ENCODE measurements around the gene AMIGO3. TPM values are rescaled to one million over a fixed set of nuclear protein-coding genes. Genes with fewer than 3 reads are reported as not detected.

Gene AMIGO3
- total RNA-seq, 1 experiment from 2014 or later, result 0.73 TPM

- CTCF ChIA-PET, result no interaction called here
- H3K27me3 Mint-ChIP-seq (ENCODE audit: unreplicated experiment), result no peaks in the 10 kb centered on the region
- H3K9me3 Mint-ChIP-seq (ENCODE audit: low read depth, unreplicated experiment), result no peaks in the 10 kb centered on the region
- H3K4me3 Mint-ChIP-seq (ENCODE audit: low read depth, unreplicated experiment), result no peak overlapping the region
- TF ChIP-seq, protein P1, sequence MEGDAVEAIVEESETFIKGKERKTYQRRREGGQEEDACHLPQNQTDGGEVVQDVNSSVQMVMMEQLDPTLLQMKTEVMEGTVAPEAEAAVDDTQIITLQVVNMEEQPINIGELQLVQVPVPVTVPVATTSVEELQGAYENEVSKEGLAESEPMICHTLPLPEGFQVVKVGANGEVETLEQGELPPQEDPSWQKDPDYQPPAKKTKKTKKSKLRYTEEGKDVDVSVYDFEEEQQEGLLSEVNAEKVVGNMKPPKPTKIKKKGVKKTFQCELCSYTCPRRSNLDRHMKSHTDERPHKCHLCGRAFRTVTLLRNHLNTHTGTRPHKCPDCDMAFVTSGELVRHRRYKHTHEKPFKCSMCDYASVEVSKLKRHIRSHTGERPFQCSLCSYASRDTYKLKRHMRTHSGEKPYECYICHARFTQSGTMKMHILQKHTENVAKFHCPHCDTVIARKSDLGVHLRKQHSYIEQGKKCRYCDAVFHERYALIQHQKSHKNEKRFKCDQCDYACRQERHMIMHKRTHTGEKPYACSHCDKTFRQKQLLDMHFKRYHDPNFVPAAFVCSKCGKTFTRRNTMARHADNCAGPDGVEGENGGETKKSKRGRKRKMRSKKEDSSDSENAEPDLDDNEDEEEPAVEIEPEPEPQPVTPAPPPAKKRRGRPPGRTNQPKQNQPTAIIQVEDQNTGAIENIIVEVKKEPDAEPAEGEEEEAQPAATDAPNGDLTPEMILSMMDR (IDR thresholded peaks at IDR 0.05; ENCODE audit: unreplicated experiment), result no peak
- no peak overlapping the region for H3K27ac Mint-ChIP-seq (ENCODE audit: unreplicated experiment)
- H3K36me3 Mint-ChIP-seq (ENCODE audit: insufficient read depth, unreplicated experiment), result peaks cover 3% of the 10 kb centered on the region
- BruUV-seq (replicated peaks), result no TSS peak
- no peak for DNase-seq
- H3K4me1 Mint-ChIP-seq (ENCODE audit: low read depth, unreplicated experiment), result no peaks in the 10 kb centered on the region
- intact Hi-C loops (cut with micrococcal nuclease; ENCODE audit: unreplicated experiment), result no loop called here
These were observed 18.7 kb upstream of the AMIGO3 start for GRCh38 chr3:49738067-49738713.

GRCh38 chr3:49734752-49735151 is 15.3 kb upstream of the AMIGO3 start:
- Mint-ChIP-seq H3K4me3 (ENCODE audit: low read depth, unreplicated experiment) (no peak overlapping the region), H3K27ac (ENCODE audit: unreplicated experiment) (no peak overlapping the region), H3K36me3 (ENCODE audit: insufficient read depth, unreplicated experiment) (peaks cover 18% of the 10 kb centered on the region), H3K9me3 (ENCODE audit: low read depth, unreplicated experiment) (no peaks in the 10 kb centered on the region), H3K27me3 (ENCODE audit: unreplicated experiment) (no peaks in the 10 kb centered on the region), H3K4me1 (ENCODE audit: low read depth, unreplicated experiment) (no peaks in the 10 kb centered on the region)
- TF ChIP-seq, protein P1 (IDR thresholded peaks at IDR 0.05; ENCODE audit: unreplicated experiment), result no peak
- no TSS peak for BruUV-seq (replicated peaks)
- intact Hi-C loops (cut with micrococcal nuclease; ENCODE audit: unreplicated experiment), result no loop called here
- CTCF ChIA-PET, result no interaction called here
- no peak for DNase-seq

GRCh38 chr3:49733551-49733950 is 14.1 kb upstream of the AMIGO3 start:
- Mint-ChIP-seq H3K4me1 (ENCODE audit: low read depth, unreplicated experiment) (no peaks in the 10 kb centered on the region), H3K4me3 (ENCODE audit: low read depth, unreplicated experiment) (no peak overlapping the region), H3K9me3 (ENCODE audit: low read depth, unreplicated experiment) (no peaks in the 10 kb centered on the region), H3K27ac (ENCODE audit: unreplicated experiment) (no peak overlapping the region), H3K36me3 (ENCODE audit: insufficient read depth, unreplicated experiment) (peaks cover 18% of the 10 kb centered on the region), H3K27me3 (ENCODE audit: unreplicated experiment) (no peaks in the 10 kb centered on the region)
- TF ChIP-seq, protein P1 (IDR thresholded peaks at IDR 0.05; ENCODE audit: unreplicated experiment), result no peak
- BruUV-seq (replicated peaks), result no TSS peak
- no peak for DNase-seq
- intact Hi-C loops (cut with micrococcal nuclease; ENCODE audit: unreplicated experiment), result no loop called here
- CTCF ChIA-PET, result interaction anchor here (0.6 kb wide), 1 partner anchor 169 kb away, joined by 3 read pairs; no protein-coding TSS in a partner anchor

DNA sequence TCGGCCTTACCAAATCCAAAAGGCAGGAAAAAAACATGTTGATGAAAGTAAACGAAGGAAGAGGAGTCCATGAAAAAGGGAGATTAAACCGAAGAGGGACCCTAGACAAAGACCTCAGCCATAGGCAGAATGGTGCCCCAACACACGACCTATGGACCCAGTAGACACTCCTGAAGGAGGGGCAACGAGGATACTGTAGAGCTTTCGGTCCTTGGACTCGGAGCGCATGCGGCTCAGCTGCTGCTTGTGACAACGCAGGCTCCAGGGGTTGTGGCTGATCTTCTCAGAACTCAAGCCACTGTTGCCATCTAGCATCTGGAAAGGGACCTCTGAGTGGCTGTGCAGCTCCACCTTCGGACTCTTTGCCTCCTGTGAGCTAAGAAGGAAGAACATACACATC is 13.1 kb upstream of the AMIGO3 start:
- intact Hi-C loops (cut with micrococcal nuclease; ENCODE audit: unreplicated experiment), result no loop called here
- no peak for DNase-seq
- no peak overlapping the region for H3K4me3 Mint-ChIP-seq (ENCODE audit: low read depth, unreplicated experiment)
- H3K27ac Mint-ChIP-seq (ENCODE audit: unreplicated experiment), result no peak overlapping the region
- H3K36me3 Mint-ChIP-seq (ENCODE audit: insufficient read depth, unreplicated experiment), result peaks cover 18% of the 10 kb centered on the region
- H3K27me3 Mint-ChIP-seq (ENCODE audit: unreplicated experiment), result no peaks in the 10 kb centered on the region
- H3K9me3 Mint-ChIP-seq (ENCODE audit: low read depth, unreplicated experiment), result no peaks in the 10 kb centered on the region
- TF ChIP-seq, protein P1 (IDR thresholded peaks at IDR 0.05; ENCODE audit: unreplicated experiment), result no peak
- CTCF ChIA-PET, result no interaction called here
- no peaks in the 10 kb centered on the region for H3K4me1 Mint-ChIP-seq (ENCODE audit: low read depth, unreplicated experiment)
- BruUV-seq (replicated peaks), result no TSS peak
